Measurements from ENCODE around the gene WIPF1.
A peak's percentile ranks its signal among the peaks of the same experiment; 100 is the strongest.

Gene WIPF1

DNA sequence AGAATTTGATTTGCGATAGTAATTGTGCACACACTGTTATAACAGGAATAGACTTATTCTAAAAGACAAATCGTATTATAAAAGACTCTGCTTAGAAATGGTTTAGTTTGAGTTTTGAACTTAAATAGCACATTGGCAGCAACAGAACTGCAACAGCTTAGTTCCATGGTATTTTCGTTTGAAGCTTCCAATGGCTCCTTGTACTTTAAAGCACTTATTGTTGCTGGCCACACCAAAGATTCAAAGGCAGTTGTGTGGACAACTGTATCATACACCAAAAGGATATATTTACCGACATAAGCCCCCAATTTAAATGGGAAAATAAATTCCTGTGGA is 627 bp downstream of the WIPF1 start:
- DNase-seq (ENCODE audit: low read depth in 2 of 2) = no peak

DNA sequence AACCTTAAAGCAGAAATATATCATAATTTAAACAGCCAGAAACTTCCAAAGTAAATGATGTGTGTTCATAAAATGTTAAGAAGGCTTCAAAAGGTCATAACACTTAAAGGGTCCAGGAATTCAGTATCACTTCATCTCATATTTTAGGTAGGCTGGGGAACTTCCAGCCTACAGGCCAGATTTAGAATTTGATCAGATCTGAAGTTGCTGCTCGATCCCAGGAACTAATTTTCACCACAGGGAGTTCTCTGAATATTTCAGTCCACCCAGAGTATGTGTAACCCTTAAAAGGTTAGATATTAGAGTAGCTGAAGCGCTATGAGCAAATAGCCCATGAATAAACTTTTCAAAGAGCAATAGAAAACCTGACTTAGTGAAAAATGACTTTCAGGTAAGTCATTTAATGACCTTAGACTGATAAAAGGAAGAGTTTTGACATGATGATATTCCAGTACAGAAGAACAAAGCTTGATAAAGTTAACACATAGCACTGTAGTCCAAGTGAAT is 1.7 kb downstream of the WIPF1 start:
- no peak for DNase-seq (ENCODE audit: low read depth in 2 of 2)

DNA sequence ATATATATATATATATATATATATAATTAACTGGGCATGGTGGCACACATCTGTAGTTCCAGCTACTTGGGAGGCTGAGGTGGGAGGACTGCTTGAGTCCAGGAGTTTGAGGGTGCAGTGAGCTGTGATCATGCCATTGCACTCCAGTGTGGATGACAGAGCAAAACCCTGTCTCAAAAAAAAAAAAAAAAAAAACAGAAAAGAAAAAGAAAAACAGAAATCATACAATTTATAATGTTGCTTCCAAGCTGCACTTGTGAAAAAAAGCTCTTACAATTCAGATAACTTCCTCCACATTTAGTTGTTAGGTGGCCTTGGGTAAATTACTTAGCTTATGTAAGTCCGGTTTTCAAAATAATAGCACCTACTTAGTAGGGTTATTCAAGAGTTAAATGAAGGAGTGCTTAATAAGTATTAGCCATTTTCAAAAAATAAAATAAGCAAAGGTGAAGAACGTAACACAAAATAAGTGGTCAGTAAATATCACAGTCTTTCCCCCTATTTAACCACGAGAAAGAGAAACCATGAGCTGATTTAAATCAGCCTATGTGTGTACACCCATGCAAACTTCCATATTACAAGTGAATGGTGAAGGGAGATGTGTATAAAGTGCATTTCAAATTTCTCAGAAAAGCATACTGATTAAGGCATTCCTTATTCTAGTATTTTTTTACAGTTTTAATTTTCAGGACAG is 2.3 kb downstream of the WIPF1 start:
- no peak for DNase-seq (ENCODE audit: low read depth in 2 of 2)

DNA sequence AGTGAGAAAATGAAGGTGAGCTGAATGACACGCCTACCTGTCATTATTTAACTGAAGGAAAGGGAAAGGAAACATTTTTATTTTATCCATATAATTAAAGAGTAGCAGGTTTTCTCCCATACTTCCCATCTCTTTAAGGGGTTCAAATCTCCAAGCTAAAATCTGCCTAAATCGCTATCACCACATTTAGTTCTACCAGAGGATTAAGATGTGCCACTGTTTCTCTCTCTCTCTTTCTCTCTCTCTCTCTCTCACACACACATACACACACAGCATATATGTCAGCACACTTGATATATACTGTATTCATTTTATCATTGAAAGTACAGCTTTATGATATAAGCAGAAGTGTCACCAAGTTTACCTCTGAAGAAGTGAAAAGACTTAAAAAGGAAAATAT is 3.1 kb downstream of the WIPF1 start:
- DNase-seq (ENCODE audit: low read depth in 2 of 2) = no peak

DNA sequence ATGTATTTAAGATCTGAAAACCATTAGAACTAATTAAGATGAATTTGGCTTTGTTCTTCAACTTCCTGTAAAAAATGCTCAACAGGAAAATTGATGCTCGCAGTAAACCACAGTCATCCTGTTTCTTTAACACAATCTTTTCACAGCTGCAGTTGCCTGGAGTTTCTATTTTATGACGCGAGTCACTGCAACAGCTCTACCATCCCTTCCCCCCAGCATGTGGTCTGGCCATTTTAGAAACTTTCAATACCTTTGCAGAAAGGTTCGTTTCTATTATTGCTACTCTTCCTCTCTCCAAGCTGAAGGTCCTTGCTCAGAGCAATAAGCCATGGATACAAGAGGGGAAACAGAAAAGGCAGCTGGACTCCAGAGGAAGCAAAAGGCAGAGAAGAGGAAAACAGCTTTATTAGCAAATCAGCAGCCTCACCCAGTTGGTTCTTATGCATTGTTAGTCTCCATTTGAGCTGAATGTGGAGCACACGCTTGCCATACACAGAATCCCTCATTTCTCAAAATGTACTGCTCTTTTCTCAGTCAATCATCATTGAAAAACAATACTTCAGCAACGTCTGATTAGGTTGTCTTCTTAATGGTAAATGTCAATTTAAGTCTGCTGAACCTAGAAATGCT is 3.9 kb downstream of the WIPF1 start:
- DNase-seq (ENCODE audit: low read depth in 2 of 2) = peak in 1 of 2 donors; percentile 47

DNA sequence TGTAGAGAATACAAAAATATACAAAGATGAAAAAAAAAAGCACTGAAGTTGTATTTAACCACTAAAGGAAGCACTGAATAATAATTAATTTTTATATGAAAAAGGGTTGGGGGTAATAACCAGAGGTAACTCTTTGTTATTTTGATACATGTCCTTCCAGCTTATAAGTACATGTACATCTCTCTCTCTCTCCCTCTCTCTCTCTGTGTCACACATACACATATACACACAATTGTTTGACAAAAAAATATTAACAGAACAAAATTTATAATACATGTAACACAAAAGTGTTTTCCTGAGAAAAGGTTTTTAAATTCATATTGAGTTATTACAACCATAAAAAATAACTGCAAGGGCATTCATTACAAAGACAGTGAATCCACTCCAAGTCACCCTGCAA is 4.6 kb downstream of the WIPF1 start:
- DNase-seq (ENCODE audit: low read depth in 2 of 2) = no peak

DNA sequence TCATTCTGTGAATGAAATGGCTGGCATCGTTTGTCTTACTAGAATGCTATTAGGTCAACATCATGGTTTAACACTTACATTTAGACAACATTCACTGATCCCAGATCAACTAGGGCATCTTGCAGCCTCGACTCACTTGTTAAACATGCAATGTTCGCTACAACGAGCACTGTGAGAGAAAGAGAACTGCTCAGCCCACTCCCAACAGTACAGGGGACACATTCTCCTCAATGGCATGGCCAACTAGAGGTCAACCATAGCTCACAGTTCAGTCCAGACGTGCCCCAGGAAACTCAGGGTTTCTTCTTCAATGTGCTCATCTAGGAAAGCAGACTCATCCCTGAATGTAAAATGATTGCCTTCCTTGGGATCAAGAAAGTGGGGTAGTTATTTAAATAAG is 5.9 kb downstream of the WIPF1 start:
- DNase-seq (ENCODE audit: low read depth in 2 of 2) = no peak

DNA sequence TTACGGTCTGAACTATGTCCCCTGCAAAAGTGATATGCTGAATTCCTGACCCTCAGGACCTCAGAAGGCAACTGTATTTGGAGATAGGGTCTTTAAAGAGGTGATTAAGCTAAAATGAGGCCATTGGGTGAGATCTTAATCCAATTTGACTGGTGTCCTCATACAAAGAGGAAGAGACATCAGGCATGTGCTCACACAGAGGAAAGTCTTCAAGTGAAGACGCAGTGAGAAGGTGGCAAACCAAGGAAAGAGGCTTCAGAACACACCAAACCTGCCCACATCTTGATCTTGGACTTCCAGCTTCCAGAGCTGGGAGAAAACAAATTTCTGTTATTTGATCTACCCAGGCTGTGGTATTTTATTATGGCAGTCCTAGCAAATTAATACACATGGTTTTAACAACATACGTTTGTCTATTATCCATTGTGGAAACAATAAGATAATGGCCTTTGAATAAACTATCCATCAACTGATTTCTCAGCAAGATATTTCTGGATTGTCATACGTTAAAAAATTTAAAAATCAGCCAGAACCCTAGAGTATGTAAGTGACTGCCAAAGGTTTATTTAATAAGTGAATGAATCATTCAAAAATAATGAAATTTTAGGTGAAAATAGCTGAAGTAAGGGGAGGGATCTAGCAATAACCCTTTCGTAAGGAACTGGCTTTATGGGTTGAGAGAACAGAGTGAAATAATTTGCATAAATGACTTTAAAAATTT is 6.5 kb downstream of the WIPF1 start:
- DNase-seq (ENCODE audit: low read depth in 2 of 2) = no peak

DNA sequence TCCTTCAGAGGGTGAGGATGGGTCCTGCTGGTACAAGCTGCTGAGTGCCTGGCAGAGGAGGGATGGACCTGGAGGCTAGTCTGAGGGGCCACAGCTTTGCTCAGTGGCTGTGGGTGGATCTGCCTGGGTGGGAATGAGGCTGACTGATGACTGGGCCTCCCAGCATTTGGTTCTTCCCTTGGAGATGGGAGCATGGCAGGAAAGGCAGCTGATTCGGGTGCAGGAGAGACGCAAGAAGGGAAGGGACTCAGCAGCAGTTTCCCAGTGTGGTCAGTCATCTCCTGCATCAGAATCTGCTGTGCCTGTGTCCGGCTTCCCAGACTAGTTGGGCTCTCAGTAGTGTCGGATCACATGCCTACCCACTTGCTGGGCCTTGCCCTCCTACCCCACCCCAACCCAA is 7.3 kb downstream of the WIPF1 start:
- DNase-seq (ENCODE audit: low read depth in 2 of 2) = no peak

DNA sequence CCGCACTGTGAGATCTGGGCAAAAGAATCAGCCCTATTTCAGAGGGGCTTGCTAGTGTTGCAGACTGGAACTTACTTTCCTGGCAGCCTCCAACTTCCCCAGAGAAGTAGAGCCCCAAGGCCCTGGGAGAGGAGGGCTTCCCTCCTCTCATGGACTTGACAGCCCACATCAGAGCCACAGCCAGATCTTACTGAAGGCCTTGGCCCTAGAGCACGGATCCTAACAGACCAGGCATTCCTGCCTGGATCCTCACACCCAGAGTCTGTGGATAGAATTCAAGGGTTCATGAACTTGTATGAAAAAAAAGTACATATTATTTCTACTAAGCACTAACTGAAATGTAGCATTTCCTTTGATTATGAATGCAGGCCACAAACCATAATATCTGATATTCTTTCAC is 8.3 kb downstream of the WIPF1 start:
- DNase-seq (ENCODE audit: low read depth in 2 of 2) = no peak

DNA sequence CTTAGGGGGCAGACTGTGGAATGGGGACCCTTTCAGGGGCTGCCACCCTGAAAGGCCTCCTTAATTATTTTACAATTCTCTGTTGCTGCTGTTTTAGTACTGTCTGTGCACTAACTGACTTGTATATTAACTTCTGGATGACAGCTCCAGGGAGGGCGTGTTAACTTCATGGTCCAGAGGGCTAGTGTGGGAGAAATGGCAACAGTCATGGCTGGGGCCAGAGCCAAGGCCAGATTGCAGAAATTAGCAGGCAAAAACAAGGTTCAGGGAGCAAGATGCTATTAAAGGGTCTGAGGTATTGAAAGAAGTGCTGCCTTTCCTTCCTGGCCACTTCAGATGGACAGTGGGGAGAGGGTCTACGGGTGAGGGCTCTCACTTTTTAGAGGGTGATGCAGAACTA is 9.1 kb downstream of the WIPF1 start:
- DNase-seq (ENCODE audit: low read depth in 2 of 2) = no peak

DNA sequence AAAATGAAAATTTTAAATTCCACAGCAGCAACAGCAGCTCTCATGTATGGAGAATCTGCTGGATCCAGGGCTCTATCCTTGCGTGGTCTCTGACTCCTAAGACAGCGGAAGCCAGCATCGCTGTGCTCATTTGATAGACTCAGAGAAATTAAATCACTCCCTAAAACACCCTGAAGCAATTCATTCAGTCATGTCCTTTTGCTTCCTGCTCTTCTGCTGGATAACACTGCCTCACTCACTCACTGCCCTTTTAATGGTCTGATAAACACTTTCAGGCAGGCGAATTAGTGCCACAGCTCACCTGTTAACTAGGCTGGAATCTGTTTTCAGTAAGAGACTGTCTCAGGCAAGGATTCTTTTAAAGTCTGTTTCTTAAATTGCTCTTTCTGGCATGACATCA is 10.0 kb downstream of the WIPF1 start:
- no peak for DNase-seq (ENCODE audit: low read depth in 2 of 2)

DNA sequence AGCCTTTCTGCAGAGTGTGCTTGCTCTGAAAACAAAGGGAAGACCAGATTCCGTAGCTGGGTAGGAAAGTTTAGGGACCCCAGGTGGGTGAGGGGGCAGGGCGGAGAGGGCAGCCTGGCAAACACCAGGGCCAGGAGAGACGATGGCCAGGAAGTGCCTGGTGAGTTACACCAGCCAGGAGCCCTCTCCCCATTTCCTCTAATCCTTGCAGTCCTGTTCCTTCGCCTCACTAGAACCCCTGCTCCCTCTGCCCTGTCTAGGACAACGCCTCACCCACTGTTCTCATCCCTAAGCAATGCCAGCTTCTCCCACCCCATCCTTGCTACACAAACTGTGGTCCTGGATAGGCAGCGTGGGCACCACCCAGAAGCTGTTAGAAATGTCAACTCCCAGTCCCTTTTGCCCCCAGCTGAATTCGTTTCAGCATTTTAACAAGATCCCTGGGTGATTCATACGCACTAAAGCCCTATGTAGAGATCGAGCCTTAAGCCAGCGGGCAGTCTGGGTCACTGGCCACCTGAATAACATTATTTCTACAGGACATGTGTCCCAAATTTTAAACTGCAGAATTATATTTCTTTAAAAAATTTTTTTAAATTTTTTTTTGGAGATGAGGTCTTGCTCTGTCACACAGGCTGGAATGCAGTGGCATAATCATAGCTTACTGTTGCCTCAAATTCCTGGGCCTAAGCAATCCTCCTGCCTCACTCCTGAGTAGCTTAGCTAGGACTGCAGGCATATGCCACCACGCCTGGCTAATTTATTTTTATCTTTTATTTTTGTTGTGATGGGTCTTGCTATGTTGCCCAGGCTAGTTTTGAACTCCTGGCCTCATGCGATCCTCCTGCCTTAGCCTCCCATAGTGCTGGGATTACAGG is 10.9 kb downstream of the WIPF1 start:
- no peak for DNase-seq (ENCODE audit: low read depth in 2 of 2)

DNA sequence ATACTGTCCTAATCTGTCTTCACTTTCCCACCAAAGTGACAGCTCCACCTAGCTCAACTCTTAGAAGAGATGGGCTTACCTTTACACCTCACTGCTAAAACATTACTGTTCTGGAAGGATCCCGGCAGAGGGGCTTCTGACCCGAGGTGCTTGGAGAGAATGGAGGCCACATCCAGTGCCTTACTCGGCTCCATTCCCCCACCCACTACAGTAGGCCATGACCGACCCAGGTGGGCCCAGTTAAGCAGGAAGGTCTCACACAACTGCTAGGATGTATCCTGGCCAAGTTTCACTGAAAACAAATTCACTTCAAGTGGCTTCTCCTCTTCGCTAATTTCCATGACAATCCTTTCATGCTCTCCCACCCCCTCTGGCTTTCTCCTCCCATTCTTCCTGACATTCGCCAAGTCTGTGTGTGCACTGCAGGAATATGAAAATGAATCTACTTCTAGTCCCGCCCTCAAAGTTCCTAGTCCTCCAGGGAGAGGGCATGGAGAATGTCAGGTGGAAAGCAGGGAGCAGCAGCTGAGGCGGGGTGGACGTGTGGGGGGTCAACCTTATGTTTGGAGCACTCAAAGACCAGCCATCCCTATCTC is 11.8 kb downstream of the WIPF1 start:
- DNase-seq (ENCODE audit: low read depth in 2 of 2) = no peak

DNA sequence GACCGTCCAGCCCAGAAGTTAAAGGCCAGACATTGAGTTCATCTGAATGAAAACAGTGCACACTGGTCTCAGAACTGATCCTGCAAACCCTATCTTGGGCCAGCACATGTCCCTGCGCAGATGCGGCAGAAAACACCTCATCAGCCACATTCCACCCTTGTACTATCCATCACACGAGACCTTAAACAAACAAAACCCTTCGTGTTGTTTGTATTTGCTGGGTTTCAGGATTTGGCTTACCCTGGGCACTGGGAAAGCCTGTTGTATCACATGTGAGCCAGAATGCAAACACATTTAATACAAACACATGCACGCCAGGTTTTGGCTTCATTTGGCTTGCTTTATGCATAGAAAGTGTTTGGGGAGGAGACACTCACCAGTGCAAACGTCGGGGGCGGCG is 12.5 kb downstream of the WIPF1 start:
- no peak for DNase-seq (ENCODE audit: low read depth in 2 of 2)

DNA sequence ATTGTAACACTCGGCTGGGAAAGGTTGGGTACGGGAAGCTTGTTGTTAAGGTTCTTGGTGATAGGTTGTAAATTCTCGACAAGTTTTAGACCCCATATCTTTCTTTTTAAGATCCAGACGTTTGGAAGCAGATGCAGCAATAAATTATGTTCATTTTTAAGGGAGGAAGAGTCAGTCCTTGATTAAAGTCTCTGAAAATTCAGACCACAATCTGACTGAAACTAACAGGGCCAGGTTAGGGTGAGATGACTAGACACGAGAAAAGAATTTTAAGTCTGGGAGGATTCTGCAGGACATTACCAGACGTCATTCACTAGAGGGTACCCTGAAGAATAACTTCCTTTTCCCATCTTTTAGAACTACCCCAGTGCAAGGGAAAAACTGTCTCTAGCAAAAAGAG is 16.1 kb downstream of the WIPF1 start:
- DNase-seq (ENCODE audit: low read depth in 2 of 2) = no peak

DNA sequence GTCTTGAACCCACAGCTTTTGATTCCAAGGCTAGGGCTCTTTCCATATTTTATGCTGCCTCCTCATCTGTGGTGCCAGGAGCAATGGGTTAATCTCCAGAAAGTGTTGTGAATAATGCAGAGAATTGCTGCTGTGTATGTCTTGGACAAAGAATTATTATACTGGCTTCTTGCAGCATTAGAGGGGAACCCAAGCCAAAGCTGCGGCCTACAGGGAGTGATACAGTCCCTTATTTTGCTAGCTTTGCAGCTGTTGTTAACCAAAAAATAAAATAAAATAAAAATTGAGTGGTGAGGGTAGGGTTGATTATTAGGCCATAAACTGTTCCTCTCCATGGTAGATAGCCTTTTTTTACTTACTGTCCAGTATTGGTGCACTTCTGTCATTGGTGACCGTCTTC is 16.7 kb downstream of the WIPF1 start:
- no peak for DNase-seq (ENCODE audit: low read depth in 2 of 2)

DNA sequence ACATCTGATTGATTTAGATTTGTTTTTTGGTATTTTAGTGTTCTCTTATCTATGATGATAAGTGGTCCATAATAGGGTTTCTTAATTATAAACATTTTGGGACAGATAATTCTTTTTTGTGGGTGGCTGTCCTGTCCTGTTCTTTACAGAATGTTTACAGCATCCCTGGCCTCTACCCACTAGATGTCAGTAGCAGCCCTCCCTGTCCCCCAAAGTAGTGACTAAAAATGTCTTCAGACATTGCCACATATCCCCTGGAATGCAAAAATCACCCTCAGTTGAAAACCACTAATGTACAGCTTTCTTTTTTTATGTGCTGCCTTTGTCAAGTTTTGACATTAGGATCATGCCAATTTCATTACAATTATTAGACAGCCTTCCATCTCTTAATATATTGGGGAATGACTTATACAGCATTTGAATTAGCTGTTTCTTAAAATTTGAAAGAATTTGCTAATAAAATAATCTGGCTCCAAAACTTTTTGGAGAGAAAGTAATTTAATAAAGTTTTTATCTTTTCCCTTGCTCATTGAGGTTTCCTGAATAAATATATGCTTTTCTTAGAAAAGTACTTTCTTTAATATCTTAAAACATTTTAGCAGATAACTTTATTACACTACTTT is 19.5 kb downstream of the WIPF1 start:
- no peak for DNase-seq (ENCODE audit: low read depth in 2 of 2)

DNA sequence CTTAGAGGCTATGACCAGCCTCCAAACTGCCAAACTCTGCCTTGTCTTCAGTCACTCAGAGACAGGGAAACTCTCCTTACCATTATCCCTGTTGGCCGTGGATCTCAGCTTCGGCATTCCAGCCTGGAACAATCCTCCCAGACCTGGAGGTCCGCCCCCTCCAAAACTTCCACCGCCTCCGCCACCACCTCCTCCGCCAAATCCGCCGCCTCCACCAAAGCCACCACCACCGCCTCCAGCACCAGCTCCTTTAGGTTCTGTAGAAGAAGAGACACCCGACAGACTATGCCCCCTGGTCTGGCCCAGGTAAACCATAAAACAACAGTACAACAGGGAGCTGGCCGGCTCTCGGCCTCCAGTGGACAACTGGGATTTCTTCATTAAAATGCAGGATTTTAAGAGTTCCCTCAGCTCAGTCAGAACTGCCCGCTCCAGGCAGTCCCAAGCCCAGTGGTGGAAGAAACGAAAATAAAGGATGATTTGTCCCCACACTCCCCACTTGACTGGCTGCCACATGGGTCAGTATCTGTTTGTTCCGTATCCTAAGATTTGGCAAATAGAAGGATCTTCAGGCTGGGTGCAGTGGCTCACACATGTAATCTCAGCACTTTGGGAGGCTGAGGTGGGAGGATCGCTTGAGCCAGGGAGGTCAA is 22.4 kb downstream of the WIPF1 start:
- DNase-seq (ENCODE audit: low read depth in 2 of 2) = no peak

DNA sequence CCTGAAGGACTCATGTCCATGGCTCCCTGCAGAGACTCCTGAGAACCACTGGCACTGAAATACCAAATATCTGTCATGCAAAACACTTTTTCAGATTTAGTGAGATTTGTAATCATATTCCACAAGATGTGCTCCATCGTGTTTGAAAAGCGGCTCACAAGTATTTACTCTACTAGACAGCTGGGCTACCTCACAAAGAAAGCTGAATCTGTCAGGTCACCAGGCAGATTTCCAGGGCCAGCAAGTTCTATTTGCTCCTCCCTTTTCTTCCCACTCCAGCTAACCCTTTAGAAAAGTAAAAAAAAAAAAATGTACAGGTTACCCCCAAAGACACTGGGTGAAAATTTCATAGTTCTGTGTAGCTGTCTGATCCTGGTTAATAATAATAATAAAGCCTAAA is 22.9 kb downstream of the WIPF1 start:
- DNase-seq (ENCODE audit: low read depth in 2 of 2) = no peak

DNA sequence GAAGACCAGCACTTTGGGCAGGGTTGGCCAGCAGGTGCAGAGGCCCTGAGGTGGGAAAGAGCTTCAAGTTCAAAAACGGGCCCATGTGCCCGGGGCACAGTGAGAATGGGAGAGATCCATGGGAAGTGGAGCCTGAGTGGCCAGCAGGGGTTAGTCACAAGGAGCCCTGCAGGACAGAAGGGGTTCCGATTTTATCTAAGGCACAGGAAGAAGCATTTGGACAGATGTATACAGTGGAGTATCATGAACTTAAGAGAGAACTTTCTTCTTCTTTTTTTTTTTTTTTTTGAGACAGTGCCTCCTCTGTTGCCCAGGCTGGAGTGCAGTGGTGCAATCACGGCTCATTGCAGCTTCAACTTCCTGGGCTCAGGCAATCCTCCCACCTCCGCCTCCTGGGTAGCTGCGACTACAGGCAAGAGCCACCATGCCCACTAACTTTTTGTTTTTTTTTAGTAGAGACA is 24.0 kb downstream of the WIPF1 start:
- no peak for DNase-seq (ENCODE audit: low read depth in 2 of 2)
